Right cardiac atrium (tissue), 5 donors: Measurements from ENCODE around the gene ADGRF3. TPM values are rescaled to one million over a fixed set of nuclear protein-coding genes. Genes with fewer than 3 reads are reported as not detected.
"Not testable (repeated sequence)": the region's sequence is repeated elsewhere in the genome, so short reads cannot be mapped to it uniquely, and the experiment has no call there.

Experiments
- ATAC-seq, 2 donors: fragments of 200-7000 bp; cut with Tn5 transposase; one replicate each; pipeline versions ENCODE4 v1.8.0 to v1.9.1; 2020; ENCODE audit warnings: moderate library complexity in 2 of 2, mild to moderate bottlenecking in 1 of 2
- DNase-seq, 3 donors: peaks; one replicate each; pipeline ENCODE4 v3.0.0-alpha.2; 2020
- H3K27ac ChIP-seq: one replicate; pipeline ENCODE4 v1.5.1; 2013; ENCODE audit warnings: mild to moderate bottlenecking, low read length, control low read depth, moderate library complexity
- H3K27me3 ChIP-seq: one replicate; pipeline ENCODE4 v1.6.1; 2013; ENCODE audit not compliant: control insufficient read depth, insufficient read depth
- H3K4me1 ChIP-seq: one replicate; pipeline ENCODE4 v1.6.1; 2013; ENCODE audit warnings: low read length; ENCODE audit not compliant: control insufficient read depth, insufficient read depth
- H3K4me3 ChIP-seq: one replicate; pipeline ENCODE4 v1.5.1; 2013; ENCODE audit warnings: low read length, control low read depth
- H3K9me3 ChIP-seq: one replicate; pipeline ENCODE4 v1.6.1; 2013; ENCODE audit warnings: low read length; ENCODE audit not compliant: control insufficient read depth
- WGBS: extraction: QIAGEN DNeasy Blood & Tissue Kit; methylation state at CpG from one replicate; pipeline ENCODE4 v1.1.7; 2013; 5-methylcytosine and 5-hydroxymethylcytosine counted together
- intact Hi-C, 4 donors: fragments of 100-400 bp; cut with DNase I; formaldehyde crosslinking; loops; one replicate each; pipeline versions ENCODE4 v1.11.0 to v1.14.0; 2022 to 2023
- long read RNA-seq, 4 donors: library from polyadenylated mRNA; unstranded; transcript quantifications; one replicate each; pipeline ENCODE4 v2.0.0, GENCODE V29; 2020 to 2021
- polyA plus RNA-seq: library from polyadenylated mRNA; stranded (reverse); fragments of 200-250 nt; gene quantifications from one replicate; pipeline ENCODE4 v1.2.3, GENCODE V29; 2013
- total RNA-seq, 4 donors: library from RNA; stranded (reverse); fragmentation: NEBNext Ultra II Directional; extraction: Animal tissue kit (Norgen Biotek cat#: 25700); gene quantifications; one replicate each; pipeline ENCODE4 v1.2.1, GENCODE V29; 2021
- donor health status: healthy with polysubstance abuse.
- donor health status: DM: no; HTN: yes; CAD: no.
- donor health status: DM: no; HTN: no; CAD: no.
- donor health status: DM: no; HTN: yes; CAD: no; lungs with severe emphysema.
- donor health status: DM: yes; HTN: yes; CAD: no.

Gene ADGRF3, protein sequence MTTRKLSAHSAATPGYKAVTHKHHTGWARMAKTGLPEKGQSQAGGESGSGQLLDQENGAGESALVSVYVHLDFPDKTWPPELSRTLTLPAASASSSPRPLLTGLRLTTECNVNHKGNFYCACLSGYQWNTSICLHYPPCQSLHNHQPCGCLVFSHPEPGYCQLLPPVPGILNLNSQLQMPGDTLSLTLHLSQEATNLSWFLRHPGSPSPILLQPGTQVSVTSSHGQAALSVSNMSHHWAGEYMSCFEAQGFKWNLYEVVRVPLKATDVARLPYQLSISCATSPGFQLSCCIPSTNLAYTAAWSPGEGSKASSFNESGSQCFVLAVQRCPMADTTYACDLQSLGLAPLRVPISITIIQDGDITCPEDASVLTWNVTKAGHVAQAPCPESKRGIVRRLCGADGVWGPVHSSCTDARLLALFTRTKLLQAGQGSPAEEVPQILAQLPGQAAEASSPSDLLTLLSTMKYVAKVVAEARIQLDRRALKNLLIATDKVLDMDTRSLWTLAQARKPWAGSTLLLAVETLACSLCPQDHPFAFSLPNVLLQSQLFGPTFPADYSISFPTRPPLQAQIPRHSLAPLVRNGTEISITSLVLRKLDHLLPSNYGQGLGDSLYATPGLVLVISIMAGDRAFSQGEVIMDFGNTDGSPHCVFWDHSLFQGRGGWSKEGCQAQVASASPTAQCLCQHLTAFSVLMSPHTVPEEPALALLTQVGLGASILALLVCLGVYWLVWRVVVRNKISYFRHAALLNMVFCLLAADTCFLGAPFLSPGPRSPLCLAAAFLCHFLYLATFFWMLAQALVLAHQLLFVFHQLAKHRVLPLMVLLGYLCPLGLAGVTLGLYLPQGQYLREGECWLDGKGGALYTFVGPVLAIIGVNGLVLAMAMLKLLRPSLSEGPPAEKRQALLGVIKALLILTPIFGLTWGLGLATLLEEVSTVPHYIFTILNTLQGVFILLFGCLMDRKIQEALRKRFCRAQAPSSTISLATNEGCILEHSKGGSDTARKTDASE
- total RNA-seq (under 1 TPM in 1 of 4 donors, not detected in 3; 0.11 TPM), polyA plus RNA-seq (0.14 TPM)
- long read RNA-seq, donor 1, partial matches to known transcripts = 0 of 2 reads
- long read RNA-seq, donor 1, other reads (novel, unspliced or antisense) = 2 of 2 reads
- long read RNA-seq, donor 2 = 0 reads
- long read RNA-seq, donor 3 = 0 reads
- long read RNA-seq, donor 4 = 0 reads

GRCh38 chr2:26346454-26347053, at the start of gene ADGRF3:
TSS of gene ADGRF3 (minus strand) at chr2:26346789. CDS start at chr2:26346234, 555 bp downstream.
- ATAC-seq = peak; percentile 50 to 66
- peak within 1 kb of the TSS; percentile 87 for H3K4me3 ChIP-seq
- no peaks in the 10 kb centered on the region for H3K9me3 ChIP-seq
- WGBS = under 1% methylated on average over 28 of the region's 28 CpGs
- H3K4me1 ChIP-seq = peaks cover 5% of the 10 kb centered on the region
- no peaks in the 10 kb centered on the region for H3K27me3 ChIP-seq
- intact Hi-C loops = no loop called here
- H3K27ac ChIP-seq = peak within 1 kb of the TSS; percentile 95
- DNase-seq = peak; percentile 59 to 77 (median 73)

DNA sequence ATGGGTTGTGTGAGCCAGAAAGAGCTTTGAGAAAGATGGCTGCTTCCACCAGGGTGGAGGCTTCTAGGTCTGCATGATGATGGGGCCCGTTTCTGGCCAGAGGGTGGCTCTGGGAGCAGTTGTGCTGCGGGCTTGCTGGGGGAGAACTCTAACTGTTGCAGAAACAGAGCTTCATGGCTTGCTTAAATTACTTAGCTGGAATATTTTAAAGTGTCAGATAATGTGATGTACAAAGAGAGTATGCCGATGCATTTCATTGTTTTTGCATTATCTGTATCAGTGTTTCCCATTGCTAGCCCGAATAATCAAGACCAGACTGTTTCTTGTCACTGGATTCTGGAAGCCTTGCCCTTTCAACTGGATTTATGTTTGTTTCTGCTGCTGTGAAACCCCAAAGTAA, 48.8 kb upstream of the ADGRF3 start:
- Histone ChIP-seq H3K9me3 (no peaks in the 10 kb centered on the region), H3K27me3 (no peaks in the 10 kb centered on the region), H3K4me3 (no peak overlapping the region), H3K27ac (no peak overlapping the region), H3K4me1 (no peaks in the 10 kb centered on the region)
- 71% methylated on average over 4 of the region's 4 CpGs for WGBS
- intact Hi-C loops = no loop called here
- no peak for ATAC-seq
- no peak for DNase-seq

DNA sequence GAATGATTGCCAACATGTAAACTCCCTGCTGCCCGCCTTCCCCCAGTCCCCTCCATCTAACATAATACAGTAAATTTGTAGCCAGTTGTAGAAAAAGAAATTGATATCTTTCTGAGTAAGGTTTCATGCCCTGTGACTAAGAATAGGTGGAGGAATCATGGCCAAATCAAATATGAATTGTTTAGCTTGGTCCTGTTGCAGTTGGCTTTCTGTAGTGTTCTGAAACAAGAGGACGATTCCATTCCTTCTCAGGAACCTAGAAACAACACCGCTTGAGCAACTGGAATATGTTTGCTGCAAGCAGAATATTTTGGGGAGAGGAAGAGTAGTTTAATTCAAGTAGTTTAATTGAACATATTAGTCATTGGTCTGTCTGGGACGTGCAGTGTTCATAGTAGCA, 48.1 kb upstream of the ADGRF3 start:
- Histone ChIP-seq H3K4me1 (no peaks in the 10 kb centered on the region), H3K4me3 (no peak overlapping the region), H3K27me3 (no peaks in the 10 kb centered on the region), H3K9me3 (no peaks in the 10 kb centered on the region), H3K27ac (no peak overlapping the region)
- peak in 1 of 2 donors; percentile 13 for ATAC-seq
- intact Hi-C loops = no loop called here
- WGBS = 78% methylated on average over 4 of the region's 4 CpGs
- DNase-seq = no peak

GRCh38 chr2:26387189-26387588, 40.6 kb upstream of the ADGRF3 start:
- intact Hi-C loops = no loop called here
- 96% methylated on average over 4 of the region's 4 CpGs for WGBS
- H3K4me1 ChIP-seq = no peaks in the 10 kb centered on the region
- H3K27me3 ChIP-seq = no peaks in the 10 kb centered on the region
- H3K27ac ChIP-seq = no peak overlapping the region
- no peak for ATAC-seq
- no peaks in the 10 kb centered on the region for H3K9me3 ChIP-seq
- no peak overlapping the region for H3K4me3 ChIP-seq
- DNase-seq = no peak

GRCh38 chr2:26384597-26384996, 38.0 kb upstream of the ADGRF3 start:
- DNase-seq = no peak
- Histone ChIP-seq H3K27ac (no peak overlapping the region), H3K27me3 (no peaks in the 10 kb centered on the region), H3K9me3 (no peaks in the 10 kb centered on the region), H3K4me3 (no peak overlapping the region), H3K4me1 (no peaks in the 10 kb centered on the region)
- no peak for ATAC-seq
- intact Hi-C loops = no loop called here

GRCh38 chr2:26384183-26384582, 37.6 kb upstream of the ADGRF3 start:
- ATAC-seq = no peak
- 95% methylated on average over 9 of the region's 9 CpGs for WGBS
- Histone ChIP-seq H3K27ac (no peak overlapping the region), H3K27me3 (no peaks in the 10 kb centered on the region), H3K4me3 (no peak overlapping the region), H3K4me1 (no peaks in the 10 kb centered on the region), H3K9me3 (no peaks in the 10 kb centered on the region)
- intact Hi-C loops = no loop called here
- no peak for DNase-seq

- Histone ChIP-seq H3K9me3 (no peaks in the 10 kb centered on the region), H3K27me3 (no peaks in the 10 kb centered on the region), H3K4me1 (no peaks in the 10 kb centered on the region), H3K27ac (no peak overlapping the region), H3K4me3 (no peak overlapping the region)
- DNase-seq = no peak
- intact Hi-C loops = no loop called here
- ATAC-seq = no peak
- WGBS = 87% methylated on average over 3 of the region's 3 CpGs
These were observed 36.0 kb upstream of the ADGRF3 start for GRCh38 chr2:26382564-26382963.

DNA sequence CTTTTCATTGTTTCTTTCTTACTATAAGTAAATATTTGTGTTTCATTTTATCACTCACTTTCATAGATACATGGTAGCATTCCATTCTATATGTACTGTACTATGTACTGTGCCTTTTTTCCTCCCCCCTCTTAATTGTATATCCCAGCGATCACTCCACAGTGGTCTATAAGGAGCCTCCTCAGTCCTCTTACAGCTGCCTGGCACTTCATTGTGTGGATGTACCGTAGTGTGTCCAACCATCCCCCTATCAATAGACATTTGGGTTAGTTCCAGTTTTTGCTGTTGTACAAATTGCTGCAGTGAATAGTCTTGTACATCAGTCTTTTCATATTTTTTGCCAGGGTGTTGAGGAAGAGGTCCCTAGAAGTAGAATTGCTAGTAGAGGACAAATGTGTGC, 33.7 kb upstream of the ADGRF3 start:
- Histone ChIP-seq H3K9me3 (no peaks in the 10 kb centered on the region), H3K4me1 (no peaks in the 10 kb centered on the region), H3K27ac (no peak overlapping the region), H3K4me3 (no peak overlapping the region), H3K27me3 (no peaks in the 10 kb centered on the region)
- 79% methylated on average over 2 of the region's 2 CpGs for WGBS
- DNase-seq = no peak
- intact Hi-C loops = no loop called here
- ATAC-seq = no peak

DNA sequence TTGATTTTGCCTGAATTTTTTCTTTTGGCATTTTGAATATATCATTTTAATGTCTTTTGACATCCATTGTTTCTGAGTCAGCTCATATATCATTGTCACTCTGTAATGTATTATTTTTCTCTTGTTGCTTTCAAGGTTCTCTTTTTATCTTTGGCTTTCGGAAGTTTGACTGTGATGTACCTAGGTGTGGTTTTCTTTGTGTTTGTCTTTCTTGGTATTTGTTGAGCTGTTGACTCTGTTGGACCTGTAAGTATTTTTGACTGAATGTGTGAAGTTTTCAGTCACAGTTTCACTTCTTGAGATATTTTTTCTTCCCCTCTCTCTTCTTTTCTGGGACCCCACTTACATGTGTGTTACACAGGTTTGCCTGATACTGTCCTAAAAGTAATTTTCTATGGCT, 30.2 kb upstream of the ADGRF3 start:
- no peaks in the 10 kb centered on the region for H3K27me3 ChIP-seq
- no peaks in the 10 kb centered on the region for H3K9me3 ChIP-seq
- intact Hi-C loops = no loop called here
- no peak overlapping the region for H3K27ac ChIP-seq
- no peak for ATAC-seq
- 98% methylated on average over 1 of the region's 1 CpG for WGBS
- H3K4me3 ChIP-seq = no peak overlapping the region
- H3K4me1 ChIP-seq = no peaks in the 10 kb centered on the region
- no peak for DNase-seq

- DNase-seq = peak in 1 of 3 donors; percentile 58
- H3K27ac ChIP-seq, intact Hi-C loops, H3K9me3 ChIP-seq, H3K4me3 ChIP-seq, ATAC-seq, H3K27me3 ChIP-seq, H3K4me1 ChIP-seq: not testable (repeated sequence)
- WGBS = 91% methylated on average over 15 of the region's 31 CpGs
These were observed 24.3 kb upstream of the ADGRF3 start for GRCh38 chr2:26370909-26371308.
